GM21390 (cell line): ENCODE results near the gene MAPK4.
"Not testable (repeated sequence)": the region's sequence is repeated elsewhere in the genome, so short reads cannot be mapped to it uniquely, and the experiment has no call there.

Experiments
- ATAC-seq: cut with Tn5 transposase; IDR thresholded peaks from one replicate; pipeline ENCODE4 v1.9.1; 2021; ENCODE audit not compliant: unreplicated experiment

MAPK4 gene

DNA sequence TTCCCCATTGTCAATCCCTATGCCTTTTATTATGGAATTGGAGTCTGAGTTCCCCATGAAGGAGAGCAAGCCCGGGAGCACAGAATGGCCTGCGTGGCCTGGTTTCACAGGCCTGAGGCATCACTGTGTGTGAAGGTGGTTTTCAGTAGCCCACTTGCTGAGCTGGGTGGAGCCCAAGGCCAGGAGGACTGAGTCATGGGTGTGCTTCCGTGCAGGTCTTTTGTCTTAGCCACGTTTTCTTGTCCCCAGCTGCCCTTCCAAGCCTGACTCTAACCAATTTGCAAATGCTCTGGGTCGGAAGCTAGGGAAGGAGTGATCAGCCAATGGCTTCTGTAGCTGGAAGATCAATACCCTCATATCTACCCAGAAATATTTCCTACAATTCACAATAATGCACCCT lies 119.2 kb downstream of the MAPK4 start:
- no peak for ATAC-seq

DNA sequence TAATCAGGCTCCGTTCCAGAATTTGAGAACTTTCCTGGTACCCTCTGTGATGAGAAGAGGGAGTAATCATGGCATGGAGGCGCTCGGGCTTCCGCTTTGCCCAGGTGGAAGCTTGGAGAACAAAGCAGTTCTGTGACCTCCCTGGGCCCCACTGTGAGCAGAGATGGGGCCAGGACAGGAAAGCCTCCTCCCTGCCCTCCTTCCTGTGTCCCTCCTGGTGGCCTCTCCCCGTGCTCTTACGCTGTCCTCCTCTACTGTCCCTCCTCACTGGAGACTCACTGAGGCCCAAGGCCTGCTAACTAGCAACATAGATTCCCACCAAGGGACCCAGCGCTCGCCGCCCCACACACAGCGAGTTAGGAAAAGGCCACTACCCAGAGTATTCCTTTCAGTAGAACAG lies 119.8 kb downstream of the MAPK4 start:
- ATAC-seq = no peak

DNA sequence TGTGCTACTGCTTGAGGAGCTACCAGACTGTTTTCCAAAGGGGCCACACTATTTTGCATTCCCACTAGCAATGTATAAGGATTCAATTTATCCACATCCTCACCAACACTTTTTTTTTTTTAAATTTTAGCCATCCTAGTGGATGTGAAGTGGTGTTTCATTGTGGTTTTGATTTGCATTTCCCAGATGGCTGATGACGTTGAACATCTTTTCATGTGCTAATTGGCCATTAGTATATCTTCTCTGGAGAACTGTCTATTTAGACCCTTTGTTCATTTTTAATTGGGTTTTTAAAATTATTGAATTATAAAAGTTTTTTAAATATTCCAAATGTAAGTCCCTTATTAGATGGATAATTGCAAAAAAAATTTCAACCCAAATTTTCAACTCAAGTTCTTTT lies 121.1 kb downstream of the MAPK4 start:
- ATAC-seq = no peak

DNA sequence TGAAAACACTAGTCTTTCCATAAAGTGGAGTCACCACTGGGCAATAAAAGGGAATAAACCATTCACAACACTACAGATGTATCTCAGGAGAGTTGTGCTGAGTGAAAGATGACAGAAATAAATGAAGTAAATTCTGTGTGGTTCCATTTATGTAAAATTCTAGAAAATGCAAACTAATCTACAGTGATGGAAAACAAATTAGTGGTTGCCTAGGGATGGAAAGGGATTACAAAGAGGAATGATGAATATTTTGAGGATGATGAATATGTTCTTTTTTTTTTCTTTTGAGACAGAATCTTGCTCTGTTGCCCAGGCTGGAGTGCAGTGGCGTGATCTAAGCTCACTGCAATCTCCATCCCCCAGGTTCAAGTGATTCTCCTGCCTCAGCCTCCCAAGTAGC lies 123.0 kb downstream of the MAPK4 start:
- no peak for ATAC-seq

DNA sequence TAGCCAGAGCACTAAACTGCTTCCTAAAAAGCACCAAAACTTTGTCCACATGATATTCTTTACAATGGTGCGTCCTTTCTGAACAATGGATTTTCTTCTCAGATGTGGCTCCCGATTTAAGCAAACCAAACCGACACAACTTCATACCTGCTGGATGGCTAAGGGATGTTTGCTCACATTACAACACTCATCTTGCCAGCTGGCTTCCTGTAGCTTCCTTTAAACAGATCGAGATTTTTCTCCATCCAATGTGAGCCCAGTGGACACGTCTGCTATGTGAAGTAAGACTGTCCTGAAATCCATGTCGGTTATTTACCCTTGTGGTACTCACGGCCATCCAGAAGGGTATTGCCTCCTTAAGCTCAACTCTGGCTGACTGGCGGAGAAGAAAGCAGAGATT lies 126.5 kb downstream of the MAPK4 start:
- no peak for ATAC-seq

DNA sequence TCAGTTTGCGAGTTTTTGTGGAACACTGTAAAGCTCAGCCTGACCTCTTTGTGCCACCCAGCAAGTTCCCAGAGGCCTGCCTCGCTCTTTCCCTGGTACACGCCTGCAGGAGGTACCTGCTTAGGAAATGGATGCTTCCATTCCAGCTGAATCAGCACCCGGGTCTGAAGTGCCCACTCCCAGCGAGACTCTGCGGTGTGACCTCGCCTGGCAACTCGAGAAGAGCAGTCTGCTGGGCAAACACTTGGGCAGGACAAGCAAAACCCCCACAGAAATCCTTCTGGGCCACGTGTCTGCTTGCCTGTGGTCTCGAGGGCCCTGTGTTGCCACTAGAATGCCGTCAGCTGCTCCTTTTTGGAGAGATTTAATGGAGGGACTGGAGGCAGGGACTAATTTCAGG lies 127.6 kb downstream of the MAPK4 start:
- ATAC-seq = no peak

DNA sequence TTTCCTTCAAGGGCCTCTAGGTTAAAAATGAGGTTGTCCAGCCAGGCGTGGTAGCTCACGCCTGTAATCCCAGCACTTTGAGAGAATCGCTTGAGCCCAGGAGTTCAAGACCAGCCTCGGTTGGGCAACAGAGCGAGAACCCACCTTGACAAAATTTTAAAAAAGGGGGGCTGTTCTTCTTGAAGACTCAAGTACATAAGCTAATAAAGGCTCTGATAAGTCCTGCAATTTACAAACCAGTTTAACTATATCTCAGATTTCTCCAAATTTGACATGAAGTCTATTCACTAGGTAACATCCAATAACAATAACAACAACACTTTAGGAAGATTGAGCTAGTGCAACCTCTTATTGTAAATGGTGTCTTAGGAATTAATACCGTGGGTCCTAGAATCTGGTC lies 129.7 kb downstream of the MAPK4 start:
- ATAC-seq = no peak

DNA sequence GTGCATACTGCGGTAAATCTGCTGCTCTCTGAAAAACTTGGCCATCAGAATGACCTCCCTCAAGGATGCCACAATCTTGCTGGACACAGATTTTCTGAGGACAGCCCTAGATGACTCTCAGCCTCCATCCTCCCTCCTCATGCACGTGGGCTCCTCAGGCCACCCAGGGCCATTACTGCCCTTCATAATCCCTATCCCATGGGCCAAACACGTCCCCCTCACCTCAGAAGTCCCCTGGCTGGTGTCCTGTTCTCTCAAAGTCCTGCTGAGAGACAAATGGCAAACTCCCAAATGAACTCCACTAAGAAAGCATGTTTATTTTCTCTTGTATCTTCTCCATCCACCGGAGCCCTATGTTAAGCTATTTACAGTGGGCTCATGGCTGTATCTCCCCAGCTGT lies 134.3 kb downstream of the MAPK4 start:
- ATAC-seq = no peak

DNA sequence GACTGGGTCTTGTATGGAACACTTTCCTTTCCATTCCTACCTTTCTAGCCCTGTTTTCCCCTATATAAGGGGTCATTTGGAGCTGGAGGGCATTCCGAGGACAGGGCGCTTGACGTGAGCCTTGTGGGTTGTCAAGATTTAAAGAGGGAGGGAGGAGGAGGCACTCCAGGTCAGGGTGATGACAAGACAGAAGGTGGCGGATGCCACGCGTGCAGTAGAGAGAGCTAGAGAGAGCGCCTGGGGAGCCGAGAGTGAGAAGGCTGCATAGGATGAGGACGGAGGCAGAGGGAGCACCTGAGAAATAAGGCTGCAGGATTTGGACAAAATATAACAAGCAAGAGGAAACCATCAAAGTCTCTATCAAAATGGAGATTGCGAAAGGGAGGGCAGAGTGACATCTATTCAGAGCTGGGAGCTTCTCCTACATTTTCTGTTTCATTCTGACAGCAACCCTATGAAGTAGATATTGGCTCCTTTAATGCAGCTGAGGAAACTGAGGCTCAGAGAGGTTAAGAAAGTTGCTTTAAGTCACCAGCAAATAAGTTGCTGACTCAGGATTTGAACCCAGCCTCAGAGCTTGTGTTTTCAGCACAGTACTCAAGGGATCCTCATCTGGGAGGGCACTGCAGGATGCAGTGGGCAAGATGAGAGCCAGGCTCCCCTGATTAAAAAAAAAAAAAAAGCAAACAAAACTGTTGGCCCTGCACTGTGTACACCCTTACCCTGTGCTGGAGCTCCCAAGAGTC lies 135.7 kb downstream of the MAPK4 start:
- ATAC-seq = no peak

DNA sequence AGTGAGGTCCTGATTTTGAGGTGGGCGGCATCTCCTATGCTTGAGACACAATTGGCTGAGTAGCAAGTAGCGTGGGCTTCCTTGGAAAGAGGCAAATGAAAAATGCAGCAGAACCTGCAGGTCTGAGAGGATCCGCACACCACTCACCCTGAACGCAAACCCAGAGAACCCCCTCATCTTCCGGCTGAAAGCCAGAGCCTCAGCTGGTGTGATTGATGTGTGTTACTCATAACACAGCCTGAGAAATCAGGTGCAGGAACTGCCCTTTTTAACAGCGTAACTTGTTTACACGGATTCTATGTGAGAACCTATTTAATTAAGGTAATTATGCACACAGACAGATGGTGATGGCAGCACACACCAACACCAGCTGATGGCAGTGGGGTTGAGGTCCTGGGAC lies 136.5 kb downstream of the MAPK4 start:
- peak; percentile 34 for ATAC-seq

DNA sequence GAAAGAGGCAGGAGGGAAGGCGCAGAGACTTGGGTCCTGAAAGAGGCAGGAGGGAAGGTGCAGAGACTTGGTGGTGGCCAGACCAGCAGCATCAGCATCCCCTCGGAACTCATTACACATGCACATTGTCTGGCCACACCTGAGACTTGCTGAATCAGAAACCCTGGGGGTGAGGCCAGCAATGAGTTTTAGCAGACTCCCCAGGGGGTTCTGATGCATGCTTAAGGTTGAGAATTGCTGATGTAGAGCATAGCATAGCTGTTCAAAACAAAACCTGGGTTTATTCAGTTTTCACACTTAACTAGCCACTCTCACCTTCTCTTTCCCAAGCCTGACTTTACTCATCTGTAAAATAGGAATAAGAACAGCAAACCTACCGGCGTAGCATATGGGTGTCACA lies 137.0 kb downstream of the MAPK4 start:
- peak; percentile 65 for ATAC-seq

DNA sequence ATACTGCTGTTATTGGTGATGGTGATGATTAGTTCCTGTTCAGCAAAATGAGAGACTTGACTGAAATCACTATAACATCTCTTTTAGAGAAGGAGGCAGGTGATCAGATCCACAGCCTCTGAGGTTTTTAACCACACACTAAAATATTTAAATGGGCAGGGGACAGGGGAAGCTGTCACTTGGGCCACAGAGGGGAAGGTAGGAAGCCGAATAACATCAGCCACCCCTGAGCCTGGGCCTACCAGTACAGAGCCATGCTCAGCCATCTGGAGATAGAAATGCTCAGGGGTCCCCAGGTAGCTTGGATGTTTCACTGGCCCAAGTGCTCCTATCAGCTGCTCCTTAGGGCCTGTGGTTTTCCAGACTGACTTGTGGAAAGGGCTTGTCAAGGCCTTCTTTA lies 137.6 kb downstream of the MAPK4 start:
- peak; percentile 29 for ATAC-seq

DNA sequence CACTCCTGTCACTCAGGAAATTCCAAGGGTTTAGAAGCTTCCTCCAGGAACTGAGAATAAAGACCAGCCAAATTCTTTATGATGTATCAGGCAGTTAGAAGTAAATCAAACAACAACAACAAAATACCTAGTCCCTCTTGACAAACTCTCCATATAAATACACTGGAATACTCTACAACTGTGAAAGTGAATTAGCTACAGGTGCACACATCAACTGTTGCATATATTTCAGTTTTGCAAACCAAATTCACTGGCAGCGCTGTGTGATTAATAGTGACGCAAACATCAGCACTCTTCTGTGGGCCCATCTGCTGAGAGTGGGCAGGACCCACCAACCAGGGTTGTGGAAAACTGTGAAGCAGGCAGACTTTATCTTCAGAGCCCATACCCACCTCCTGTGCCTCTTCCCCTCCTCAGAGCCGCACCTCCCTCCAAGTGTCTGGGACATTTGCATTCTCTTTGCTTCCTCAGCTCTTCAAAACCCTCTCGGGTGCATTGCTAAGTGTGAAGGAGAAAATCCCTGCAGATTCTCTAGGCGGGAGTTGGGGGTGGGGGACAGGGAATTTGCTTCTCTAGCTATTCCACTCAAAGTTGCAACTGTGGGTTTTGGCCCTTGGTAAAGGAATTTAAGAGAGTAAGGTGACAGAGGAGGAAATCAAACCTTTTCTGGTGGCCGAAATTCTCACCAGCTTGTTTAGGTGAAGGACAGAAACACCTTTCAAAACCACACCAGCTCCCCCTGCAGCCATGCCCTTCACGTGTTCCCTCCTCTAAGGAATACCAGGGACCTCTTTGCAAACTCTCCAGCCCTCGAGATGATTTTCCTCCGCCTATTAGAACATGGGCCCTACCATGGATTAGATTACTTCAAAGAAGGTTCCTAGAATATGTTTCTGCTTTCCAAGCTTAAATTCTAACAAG lies 140.6 kb downstream of the MAPK4 start:
- ATAC-seq = no peak

DNA sequence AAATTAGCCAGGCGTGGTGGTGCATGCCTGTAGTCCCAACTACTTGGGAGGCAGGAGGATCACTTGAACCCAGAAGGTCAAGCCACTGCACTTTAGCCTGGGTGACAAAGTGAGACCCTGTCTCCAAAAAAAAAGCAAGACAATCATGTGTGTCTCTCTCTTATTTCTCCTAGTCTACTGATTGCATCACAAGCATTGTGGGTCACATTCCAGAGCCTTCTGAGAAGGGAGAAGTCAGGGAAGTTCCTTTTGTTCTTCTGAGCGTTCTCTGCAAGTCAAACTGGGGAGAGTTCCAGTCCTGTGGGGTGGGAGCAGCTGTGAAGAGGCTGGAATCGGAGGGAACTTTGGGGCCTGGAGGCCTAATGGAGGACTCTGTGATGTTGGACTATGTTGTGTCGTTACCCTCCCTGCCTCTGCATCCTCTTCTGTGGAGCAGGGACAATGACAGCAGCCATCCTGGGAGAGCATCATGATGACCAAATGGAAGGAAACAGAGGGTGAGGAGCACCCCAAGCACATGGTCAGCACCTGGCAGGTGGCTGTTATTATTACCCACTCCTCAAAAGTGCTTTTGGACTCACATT lies 144.6 kb downstream of the MAPK4 start:
- no peak for ATAC-seq

DNA sequence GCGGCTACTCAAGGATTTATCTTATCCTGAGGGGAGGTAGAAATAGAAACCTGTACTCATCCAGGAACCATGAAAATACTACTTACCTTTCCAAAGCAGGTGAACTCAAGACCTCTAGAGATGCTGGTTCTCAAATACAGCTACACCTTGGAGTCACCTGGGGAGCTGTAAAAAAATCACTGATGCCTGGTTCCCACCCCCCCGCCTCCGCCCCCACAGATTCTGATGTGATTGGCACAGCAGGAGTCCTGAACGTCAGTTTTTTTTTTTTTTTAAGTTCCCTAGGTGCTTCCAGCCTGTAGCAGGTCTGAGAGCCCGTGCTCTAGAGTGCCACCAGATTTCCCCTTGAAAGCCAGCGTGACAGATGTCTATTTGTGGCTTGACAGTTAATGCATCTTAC lies 146.3 kb downstream of the MAPK4 start:
- no peak for ATAC-seq

DNA sequence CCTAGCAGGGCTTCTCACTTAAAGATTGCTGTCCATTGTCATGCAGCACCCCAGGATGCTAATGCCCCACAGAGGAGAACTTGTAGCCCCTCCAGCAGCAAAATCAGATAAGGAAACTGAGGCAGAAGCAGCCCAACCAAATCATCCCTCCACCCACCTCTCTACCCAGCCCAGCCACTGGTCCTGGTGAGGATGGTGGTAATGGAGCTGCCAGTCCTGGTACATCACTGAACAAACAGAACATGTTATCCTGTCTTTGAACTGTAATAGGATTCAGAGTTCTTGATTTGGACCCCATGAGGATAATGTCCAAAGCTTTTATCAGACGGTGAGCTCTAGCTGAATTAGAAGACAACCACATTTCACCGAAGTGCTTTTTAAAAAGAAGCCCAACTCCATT lies 146.8 kb downstream of the MAPK4 start:
- ATAC-seq = no peak

DNA sequence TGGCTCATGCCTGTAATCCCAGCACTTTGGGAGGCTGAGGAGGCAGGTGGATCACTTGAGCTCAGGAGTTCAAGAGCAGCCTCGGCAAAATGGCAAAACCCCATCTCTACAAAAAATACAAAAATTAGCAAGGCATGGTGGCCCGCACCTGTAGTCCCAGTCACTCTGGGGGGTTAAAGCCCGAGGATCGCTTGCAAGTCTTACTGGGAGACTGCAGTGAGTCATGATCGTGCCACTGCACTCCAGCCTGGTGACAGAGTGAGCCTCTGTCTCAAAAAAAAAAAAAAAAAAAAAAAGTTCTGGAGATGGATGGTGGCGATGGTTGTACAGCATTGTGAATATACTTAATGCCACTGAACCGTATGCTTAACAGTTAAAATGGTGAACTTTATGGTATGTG lies 147.4 kb downstream of the MAPK4 start:
- not testable (repeated sequence) for ATAC-seq

DNA sequence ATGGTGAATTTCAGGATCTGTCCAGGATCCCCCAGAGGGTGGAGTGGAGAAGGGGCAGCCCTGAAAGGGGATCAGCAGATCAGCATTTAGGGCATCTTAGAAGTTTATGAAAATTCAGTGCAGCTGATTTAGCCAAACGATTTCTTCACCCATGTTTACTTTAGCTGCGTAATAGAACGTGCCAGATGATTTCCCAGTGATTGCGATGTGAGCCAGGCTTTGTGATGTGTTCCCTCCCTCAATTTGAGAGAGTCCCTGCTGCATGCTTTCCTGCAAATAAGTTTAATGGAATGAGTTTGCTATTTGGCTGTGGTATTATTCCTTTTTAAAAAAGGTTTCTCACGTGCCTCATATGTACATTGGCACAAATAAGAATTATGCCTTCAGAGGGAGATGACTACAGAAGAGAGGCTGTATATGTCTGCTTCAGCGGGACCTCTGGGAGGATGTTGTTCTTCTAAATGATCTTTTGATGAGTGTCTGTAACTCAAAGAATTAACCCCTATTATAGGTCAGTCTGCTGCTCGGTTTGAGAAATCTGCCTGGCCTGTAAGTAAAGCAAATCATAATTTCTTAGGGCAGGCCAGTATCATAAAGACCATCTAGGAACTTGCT lies 148.1 kb downstream of the MAPK4 start:
- no peak for ATAC-seq

DNA sequence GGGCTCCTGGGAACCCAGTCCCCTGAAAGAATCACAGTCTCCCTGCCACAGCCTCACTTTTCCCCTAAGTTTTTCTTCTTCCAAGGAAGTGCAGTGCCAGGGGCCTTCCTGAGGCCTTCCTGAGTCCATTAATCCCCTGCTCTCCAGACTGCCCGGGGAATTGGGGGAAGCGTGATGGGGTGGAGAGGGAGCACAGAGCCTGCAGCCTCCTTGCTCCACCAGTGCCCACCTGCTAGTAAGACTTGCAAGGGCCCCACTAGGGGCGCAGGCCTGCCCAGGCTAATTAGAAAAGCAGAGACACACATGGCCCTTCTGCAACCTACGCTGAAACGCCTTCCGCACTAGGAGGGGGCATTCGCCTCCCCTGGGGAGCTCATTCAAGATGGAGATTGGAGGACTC lies 149.3 kb downstream of the MAPK4 start:
- ATAC-seq = no peak

DNA sequence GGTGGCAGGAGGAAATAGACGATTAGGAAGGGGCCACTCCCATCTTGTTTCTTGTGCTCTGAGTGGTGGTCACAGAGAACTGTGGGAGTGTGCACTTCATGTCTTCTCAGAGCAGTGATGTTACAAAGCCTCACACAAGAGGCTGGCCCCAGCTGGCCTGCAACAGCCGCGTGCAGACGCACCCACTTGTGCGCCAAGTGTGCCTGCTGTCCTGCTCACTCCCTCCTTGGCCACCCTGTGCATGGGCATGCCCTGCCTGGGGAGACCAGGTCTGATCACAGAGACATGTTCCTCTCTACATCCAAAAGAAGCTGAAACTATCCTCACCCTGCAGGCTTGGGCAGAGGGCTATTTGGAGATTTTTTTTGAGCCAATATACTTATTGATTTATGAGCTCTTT lies 151.5 kb downstream of the MAPK4 start:
- no peak for ATAC-seq

DNA sequence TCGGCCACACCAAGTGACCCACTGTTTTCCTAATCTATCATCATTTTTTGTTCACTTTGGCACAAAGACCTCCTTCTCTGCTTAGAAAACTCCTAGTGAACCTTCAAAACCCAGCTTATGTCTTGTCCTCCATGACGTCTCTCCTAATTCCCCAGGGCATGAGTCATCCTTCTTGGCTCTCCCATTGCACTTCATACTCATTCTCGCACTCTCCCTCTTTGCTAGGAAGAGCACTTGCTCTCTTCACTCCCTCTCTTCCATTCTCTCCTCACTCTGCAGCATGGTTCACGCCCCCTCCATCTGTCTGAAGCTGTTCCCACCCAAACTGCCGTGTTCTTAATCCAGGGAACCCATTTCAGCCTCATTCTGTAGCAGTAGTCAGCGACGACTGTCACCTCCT lies 156.0 kb downstream of the MAPK4 start:
- ATAC-seq = no peak

DNA sequence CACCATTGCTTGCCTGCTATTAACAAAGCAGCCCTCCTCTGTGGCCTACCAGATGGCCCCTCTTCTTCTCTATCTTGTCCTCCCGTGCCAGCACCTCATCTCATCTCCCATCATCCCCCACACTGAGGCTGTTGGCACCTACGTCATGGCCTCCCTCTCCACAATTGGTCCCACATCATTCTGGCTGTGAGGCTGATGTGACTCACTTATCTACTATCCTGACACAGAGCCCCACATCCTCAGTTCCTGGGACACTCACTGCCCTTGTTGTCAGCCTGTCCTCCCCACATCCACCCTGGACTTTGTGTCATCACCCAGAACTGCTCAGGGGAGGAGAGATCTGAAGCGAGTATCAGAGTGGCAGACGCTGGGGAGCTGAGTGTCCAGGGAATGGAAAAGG lies 157.0 kb downstream of the MAPK4 start:
- ATAC-seq = no peak
